HG03045 (cell line): ENCODE results near the gene PTPRU.
"Not testable (repeated sequence)": the region's sequence is repeated elsewhere in the genome, so short reads cannot be mapped to it uniquely, and the experiment has no call there.

ENCODE experiments used
- ATAC-seq: cut with Tn5 transposase; IDR thresholded peaks from one replicate; pipeline ENCODE4 v1.9.1; 2021; ENCODE audit warnings: mild to moderate bottlenecking, moderate library complexity; ENCODE audit not compliant: unreplicated experiment

PTPRU gene

DNA sequence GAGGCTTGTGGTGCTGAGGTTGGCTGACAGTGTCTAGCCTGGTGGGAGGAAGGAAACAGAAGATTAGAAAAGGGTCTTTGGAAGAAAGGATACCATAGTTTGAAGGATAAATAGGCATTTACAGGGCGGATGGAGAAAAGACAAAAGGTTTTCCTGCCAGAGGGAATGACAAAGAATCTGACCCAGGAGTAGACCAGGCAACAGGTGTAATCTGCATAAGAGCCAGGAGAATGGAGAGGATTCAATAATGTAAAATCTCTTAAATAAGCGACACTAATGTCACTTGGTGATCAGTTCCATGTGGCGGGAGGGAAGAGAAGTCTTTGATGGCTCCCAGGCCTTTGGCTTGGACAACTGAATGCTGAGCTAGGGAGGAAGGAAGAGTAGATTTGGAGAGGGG is 15.0 kb upstream of the PTPRU start:
- no peak for ATAC-seq

DNA sequence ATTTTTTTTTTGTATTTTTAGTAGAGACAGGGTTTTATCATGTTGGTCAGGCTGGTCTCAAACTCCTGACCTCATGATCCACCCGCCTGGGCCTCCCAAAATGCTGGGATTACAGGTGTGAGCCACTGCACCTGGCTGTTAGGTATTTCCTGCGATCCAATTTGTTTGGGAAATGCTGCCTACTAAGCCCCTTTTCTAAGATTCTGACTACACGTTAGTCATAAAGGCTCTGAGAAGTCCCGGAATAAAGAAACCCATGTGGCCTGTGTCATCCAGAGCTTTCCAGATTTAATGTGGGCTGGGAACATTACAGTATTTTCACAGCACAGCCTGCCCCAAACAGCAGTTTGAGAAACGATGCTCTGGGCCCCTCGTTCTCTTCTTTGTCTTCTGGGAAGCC is 14.1 kb upstream of the PTPRU start:
- ATAC-seq, result not testable (repeated sequence)

DNA sequence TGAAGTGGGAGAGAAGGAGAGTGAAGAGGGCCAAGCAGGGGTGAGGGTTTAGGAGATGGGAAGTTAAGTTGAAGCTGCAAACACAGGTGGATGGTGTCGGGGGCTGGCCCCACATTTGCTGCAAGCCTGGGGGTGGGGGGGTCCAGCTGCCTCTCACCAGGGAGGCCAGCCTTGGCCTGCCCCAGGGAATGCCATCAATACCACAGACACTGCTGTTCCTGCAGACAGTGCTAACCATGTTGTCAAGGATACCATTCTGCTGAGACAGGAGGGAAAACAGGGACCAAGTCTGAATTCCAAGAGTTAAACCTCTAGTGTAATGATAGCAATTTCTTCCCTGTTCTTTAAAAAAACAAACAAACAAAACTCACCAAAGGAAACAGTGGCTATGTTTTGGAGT is 13.6 kb upstream of the PTPRU start:
- ATAC-seq, result no peak

DNA sequence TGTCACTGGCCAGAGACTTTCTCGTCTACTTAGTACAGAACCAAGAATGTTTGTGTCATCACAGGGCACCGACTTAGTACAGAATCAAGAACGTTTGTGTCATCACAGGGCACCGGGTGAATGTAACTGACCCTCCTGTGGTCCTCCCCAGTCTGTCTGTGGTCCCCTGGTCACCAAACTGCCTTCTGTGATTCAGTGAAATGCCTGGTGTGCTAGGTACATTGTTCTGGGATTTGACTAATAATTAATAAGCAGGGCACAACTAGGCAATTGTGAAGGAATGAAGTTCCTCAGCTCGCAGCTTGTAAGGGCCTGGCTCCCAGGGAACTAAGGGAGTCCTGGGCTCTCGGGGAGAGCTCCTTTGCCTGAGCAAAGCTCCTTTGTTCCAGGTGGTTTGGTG is 12.8 kb upstream of the PTPRU start:
- no peak for ATAC-seq

DNA sequence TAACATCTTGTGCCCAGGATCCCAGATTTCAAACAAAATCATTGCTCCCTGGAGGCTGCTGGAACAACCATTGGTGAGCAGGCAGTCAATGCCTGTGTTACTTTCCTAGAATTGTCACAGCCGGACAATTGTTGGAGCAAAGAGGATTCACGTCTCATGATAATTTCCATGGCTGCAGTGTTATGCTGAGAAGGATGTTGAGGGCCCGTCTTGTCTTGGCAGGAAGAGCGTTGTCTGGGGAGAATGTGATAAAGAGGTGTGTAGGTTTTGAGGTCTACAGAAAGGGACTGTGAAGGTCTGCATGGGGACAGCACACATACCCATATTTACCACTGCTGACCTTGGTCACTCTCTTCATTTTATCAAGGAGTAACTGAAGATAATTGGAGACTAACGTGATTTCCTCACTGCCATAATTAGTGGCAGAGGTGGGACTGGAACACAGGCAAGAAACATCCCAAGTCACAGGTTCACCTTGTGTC is 11.9 kb upstream of the PTPRU start:
- ATAC-seq, result no peak

DNA sequence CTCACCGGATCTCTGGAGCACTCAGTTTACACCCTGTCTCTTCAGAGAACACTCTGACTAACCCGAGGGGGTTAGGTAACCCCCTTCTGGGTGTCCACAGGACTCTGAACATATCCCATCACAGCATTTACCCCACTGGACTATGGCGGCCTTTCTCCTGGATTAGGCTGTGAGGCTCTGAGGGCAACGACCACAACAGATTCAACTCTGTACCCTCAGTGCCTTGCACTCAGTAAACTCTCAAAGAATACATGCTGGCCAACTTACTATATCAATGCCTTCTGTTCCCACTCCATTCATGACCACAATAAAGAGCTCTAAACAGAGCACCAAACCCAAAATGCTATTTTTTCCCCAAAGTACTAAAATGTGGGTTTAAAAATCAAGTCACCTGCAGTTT is 11.0 kb upstream of the PTPRU start:
- no peak for ATAC-seq

DNA sequence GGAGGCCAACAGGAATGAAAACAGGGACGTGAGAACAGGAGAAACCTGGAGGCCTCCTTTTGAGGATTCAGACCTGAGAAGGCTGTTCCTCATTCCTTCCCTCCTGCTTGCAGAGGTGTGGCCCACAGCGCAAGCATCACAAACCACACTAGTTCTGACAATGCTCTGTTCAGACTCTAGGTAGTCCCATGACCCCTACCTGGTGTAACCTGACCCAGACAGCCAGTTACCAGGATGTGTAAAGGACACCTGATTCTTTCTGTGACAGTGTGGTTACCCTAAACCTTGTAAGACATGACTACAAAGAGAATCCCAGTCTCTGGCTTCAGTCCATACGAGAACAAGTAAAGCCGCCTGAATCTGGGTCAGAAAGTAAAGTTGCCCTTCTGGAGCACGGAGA is 8.8 kb upstream of the PTPRU start:
- ATAC-seq, result no peak

DNA sequence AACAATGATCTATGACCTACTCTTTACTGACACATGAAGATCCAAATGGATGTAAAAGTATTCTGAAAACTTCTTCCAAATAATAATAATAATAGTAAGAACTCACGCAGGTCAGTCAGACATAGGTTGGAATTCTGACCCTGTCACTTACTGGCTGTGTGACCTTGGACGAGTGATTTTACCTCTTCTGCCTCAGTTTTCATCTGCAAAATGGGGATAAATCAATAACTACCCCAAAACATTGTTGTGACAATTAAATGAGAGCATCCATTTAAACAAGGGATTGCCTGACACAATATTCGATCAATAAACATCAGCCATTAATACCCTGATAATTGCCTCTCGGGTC is 6.1 kb upstream of the PTPRU start:
- ATAC-seq, result no peak

DNA sequence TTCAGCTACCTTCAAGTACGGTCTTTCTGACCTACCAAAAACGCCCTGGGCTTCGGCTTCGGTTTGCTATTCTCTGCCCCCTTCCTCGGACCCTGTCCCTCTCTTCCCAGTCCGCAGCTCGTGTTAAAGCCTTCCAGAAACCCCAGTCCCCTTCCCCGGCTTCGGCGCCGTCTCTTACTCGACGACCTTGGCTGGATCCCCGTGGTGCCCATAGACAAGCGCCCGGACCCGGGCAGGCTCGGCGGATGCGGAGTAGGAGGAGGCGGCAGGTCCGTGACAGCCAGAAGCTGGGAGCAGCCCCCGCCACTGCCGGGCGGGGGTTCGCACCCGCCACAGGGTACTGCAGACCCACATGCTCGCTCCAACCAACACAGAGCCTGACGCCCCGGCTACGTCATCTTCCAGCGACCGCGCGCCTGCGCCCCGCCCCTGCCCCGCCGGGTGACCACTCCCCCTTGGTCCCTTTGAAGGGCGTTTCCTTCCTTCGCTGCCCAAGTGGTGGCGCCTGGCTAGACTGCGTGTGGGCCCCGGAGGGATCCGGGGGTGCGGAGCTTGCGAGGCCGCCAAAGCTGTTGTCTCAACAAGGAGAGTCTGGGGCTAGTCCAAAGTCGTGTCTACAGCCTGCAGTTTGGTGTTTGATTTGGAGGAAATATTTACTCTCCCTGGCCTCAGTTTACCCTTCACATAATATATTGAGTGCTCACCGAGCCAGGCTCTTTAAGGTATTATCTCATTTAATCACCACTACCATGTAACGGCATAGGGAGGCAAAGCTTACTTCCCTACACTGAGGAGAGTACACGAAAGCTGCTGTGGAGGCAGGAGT is 5.6 kb upstream of the PTPRU start, which contains the start of gene MECR:
MECR (minus strand) TSS at position 382 of the 826 bp plus-strand sequence; CDS start at position 354, 28 bp downstream.
- peak; percentile 88 for ATAC-seq

DNA sequence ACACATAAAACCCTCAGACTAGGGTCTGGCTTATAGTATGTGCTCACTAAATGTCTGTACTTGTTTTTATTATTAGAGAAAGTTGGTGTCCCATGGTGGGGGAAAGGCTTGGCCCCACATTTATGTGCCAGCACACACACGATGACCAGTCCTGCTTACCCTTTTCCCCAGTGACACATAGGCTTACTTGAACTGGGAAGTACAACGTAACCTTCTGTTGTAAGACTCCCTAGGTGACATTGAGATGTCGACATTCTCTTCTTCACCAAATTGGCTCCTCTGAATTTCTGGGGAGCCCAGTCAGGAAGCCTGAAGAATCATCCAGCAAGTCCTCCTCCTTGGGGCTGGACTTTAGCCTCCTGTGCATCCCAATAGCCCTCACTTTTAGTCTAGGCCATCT is 3.9 kb upstream of the PTPRU start:
- no peak for ATAC-seq

DNA sequence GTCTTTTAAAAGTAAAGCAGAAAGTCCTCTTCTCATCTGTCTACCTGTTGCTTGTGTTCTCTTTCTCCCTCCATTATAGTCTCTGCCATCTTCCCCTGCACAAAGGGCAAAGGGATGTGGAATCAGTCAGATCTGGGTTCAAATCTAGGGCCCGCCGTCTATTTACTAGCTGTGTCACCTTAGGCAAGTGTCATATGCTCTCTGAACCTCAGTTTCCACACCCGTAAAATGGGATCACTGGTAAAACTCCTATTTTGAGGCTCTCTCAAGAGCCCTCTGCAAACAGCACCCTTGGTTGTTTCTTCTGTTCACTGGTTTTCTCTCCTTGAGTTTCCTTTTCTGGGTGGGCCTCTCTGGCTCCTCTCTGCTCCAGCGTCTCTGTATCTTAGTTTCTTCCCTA is 2.6 kb upstream of the PTPRU start:
- ATAC-seq, result no peak

DNA sequence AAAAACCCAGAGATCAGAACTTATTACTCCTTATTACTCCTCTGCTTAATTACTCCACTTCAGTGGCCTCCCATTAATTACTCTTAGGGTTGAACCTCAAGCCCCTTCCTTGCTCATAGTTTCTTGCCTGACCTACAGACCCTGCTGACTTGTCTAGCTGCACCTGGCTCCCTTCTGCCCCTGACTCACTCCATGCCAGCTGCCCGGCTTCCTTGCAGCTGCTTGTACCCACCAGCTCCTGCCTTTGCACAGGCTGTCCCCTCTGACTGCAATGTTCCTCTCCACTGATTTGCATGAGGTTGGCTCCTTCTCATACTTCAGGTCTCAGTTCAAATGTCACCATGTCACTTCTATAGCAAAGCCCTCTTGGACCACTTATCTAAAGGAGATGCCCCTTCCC is 1.9 kb upstream of the PTPRU start:
- ATAC-seq, result no peak

DNA sequence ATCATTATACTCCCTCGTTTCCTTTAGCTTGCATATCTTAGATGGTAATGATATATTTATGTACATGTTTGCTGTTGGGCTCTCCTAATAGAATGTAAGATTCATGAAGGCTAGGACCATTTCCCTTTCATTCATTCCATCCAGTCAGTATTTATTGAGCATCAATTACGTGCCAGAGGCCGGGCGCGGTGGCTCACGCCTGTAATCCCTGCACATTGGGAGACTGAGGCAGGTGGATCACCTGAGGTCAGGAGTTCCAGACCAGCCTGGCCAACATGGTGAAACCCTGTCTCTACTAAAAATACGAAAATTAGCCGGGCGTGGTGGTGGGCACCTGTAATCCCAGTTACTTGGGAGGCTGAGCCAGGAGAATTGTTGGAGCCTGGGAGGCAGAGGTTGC is 1.4 kb upstream of the PTPRU start:
- ATAC-seq, result not testable (repeated sequence)

DNA sequence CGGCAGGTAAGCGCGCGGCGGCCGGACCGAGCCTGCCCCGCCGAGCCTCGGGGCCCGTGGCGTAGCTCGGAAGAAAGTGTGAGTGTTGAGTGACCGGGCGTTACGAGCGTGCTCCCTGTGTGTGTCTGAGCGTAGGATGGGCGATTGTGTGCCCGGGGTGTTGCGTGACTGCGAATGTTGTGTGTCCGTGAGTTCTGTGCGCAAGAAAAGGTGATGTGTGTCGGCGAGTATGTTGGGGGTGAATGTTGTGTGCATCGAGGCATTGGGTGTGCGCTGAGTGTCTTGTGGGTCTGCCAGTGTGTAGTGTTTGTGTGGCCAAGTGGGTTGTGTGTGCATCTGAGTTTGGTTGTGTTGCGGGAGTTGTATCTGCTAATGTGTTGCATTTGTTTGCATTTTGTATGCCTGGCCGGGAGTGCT is 398 bp downstream of the PTPRU start:
- no peak for ATAC-seq

DNA sequence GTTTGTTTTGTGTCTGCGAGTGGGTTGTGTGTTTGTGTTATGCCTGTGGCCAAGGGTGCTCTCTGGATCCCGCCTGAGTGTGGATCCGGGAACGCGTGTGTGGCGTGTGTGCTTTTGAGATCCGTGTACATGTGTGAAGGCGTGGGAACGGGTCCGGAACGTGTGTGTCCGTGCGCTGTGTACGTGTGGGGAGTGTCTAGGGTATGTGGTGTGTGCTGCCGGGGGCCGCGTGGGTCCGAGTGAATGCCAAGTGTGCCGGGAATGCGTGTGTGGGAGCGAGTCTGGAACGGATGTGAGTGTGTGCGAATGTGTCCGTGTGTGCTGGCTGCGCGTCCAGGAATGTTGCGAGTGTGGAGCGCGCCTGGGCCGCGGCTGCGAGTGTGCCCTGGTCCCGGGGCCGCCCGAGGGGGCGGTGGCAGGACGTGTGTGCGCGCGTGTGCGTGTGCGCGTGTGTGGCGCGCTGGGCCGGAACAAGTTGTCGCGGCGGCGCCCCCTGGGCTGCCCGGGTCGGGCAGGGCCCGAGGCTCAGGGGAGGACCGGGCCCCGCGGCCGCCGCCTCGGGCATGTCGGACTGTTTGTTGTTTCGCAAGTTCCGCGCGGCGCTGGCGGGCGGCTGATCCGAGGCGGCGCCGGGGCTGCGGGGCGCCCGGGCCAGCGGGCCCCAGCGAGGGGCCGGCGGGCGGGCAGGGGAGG is 953 bp downstream of the PTPRU start:
- no peak for ATAC-seq

DNA sequence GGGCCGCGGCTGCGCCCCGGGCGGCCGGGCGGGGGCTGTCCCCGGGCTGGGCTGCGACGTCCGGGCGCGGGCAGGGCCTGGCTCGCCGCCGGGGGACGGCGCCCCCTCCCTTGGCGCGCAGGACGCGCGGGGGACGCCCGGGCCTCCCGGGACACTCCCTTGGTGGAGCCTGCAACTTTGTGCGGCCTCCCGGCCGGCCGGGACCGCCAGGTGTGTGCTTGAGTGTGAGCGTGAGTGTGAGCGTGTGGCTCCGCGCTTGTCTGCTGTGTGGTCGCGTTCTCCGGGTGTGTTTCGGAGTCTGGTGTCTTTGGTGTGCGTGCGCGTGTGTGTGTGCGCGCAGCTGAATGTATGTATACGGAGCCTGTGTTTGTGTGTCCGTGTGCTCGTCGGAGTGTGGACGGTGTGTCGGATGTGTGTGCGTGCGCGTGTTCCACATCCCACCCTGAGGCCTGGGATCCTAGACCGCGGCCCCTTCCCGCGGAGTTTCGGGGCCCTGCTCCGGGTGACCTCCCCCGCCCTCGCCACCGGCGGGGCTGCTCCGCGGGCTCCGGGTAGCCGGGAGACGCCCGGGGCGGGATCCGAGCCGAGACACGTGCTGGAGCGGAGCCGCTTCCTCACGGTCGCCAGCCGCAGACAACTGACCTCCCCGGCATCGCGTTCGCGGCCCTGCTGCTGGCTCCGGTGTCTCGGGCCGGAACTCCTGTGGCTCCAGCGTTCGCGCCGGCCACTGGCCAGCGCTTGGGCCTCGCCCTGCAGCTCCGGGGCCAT is 1.7 kb downstream of the PTPRU start:
- ATAC-seq, result no peak

DNA sequence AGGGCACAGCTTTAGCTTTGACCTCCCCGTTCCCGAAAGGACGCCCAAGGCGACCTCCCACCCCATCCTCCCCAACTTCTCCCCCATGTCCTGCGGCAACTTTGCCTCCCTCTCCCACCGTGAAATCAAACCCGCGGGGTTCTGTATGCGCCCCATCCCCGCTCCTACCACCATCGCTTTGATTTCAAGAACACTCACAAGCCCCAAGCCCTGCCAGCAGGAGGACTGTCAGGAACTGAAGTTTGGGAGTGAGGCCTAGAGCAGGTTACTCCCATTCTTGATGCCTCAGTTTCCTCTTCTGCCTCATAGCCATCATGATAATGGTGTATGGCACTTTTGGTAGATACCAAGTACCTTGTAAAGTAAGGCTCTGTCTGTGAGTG is 2.3 kb downstream of the PTPRU start:
- ATAC-seq, result no peak

DNA sequence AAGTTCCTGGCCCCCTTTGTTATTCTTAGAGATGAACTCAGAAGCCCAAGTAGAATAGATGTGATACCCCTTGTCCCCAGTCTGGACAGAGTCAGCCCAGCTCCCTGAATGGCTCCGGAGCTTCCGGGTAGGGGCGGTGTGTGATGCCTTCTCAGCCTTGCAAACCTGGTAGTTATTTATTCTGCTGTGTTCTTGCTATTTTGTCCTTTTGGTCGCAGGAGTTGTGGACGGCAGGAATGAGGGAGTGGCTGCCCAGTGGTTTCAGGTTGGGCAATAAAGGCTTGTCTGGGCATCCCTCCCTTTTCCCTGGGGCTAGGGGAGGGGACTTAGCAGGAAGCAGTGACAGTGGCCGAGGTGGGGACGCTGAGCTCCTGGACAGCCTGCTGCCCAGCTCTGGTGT is 2.8 kb downstream of the PTPRU start:
- no peak for ATAC-seq

DNA sequence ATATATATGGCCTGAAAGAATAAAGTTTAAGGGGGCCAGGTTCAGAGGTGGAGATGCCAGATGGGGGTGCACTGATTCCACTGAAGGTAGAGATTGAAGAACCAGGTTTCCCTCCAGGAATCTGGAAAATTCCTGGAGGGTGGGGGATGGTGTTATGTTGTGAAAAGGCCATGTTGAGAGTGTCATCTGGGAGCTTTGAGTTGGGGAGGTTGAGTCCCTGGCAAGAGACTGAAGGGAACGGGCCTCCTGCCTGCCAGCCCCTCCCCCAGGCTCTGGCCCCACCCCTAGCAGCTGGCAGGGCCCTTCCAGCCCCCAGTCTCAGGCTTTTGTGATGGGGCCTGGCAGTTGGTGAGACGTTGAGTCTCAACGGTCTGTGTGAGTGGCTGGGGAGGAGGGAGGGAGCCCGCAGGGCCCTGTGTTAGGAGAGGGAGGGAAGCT is 4.1 kb downstream of the PTPRU start:
- ATAC-seq, result no peak

DNA sequence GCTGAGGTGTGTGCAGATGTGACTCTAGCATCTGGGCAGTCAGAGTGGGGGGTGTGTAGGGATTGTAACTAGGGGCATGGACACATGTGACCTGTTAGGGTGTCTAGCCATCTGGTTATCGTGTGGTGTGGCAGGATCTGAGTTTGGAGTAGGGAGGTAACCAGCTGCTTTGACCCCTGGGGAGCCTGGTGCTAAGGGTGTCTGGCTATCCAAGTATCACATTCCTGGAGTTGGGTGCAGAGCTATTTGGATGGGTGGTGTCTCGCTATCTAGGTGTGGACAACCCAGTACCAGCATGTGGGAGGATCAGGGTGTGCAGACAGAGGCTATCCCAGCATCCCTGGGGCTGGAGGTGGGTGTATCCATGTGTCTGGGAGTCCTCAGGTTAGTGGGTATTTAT is 4.7 kb downstream of the PTPRU start:
- ATAC-seq, result no peak

DNA sequence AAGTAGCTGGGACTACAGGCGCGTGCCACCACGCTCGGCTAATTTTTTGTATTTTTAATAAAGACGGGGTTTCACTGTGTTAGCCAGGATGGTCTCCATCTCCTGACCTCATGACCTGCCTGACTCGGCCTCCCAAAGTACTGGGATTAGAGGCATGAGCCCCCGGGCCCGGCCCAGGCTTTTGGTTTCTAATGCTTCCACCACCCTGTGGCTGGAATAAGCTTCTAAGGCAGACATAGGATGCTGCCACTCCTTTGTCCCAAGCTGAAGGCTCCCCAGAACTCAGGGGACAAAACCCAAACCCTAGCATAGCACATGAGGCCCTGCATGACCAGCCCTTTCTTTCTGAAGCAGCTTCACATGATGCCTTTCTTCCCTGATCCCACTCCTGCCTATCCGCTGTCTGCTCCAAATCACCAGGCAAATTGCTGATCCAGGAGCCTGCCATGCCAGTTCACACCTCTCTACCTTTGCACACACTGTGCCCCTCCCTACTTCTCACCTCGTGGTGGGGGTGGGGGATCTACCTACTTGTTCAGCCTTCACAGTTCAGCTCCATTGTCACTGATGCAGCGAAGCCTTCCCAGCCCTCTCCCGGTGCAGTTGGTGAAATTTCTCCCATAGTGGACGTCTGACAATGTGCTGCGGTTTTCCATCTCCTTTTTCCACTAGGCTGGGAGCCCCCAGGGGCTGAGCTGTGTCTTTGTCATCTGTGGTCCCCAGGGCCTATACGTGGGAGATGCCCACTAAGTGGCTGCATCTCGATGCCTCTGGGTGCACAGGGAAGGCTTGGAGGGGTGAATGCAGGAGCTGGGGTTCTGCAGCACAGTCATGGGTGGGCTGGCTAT is 6.9 kb downstream of the PTPRU start:
- ATAC-seq, result no peak
